Coronary artery (tissue), 2 donors: ENCODE results near the gene CDK7.

Experiments used
- DNase-seq: peaks from one replicate; pipeline ENCODE4 v3.0.0-alpha.2; 2017; ENCODE audit warnings: low spot score
- H3K27ac ChIP-seq, 2 donors: fragments of 200-600 bp; sonication (generic); one replicate each; pipeline ENCODE4 v1.5.1; 2016 to 2019
- H3K4me3 ChIP-seq: fragments of 200-600 bp; sonication (generic); 2 replicates; pipeline ENCODE4 v1.5.1; 2016; ENCODE audit warnings: mild to moderate bottlenecking, moderate library complexity
- CTCF ChIP-seq: fragments of 200-600 bp; sonication (generic); IDR thresholded peaks from one replicate; pipeline ENCODE4 v1.5.1; 2019; ENCODE audit warnings: antibody characterized with exemption

CDK7 gene

GRCh38 chr5:69276422-69277174 lies 41.9 kb downstream of the CDK7 start:
- H3K4me3 ChIP-seq = no peak overlapping the region
- H3K27ac ChIP-seq = no peak overlapping the region
- DNase-seq = no peak
- TF ChIP-seq CTCF = no peak

- TF ChIP-seq CTCF = no peak
- H3K27ac ChIP-seq = no peak overlapping the region
- H3K4me3 ChIP-seq = no peak overlapping the region
- DNase-seq = no peak
Observed at GRCh38 chr5:69279517-69279916, 44.8 kb downstream of the CDK7 start.

GRCh38 chr5:69281114-69281513 lies 46.4 kb downstream of the CDK7 start:
- no peak overlapping the region for H3K4me3 ChIP-seq
- no peak for TF ChIP-seq CTCF
- DNase-seq = no peak
- H3K27ac ChIP-seq = no peak overlapping the region

- no peak for TF ChIP-seq CTCF
- H3K4me3 ChIP-seq = no peak overlapping the region
Observed at GRCh38 chr5:69284203-69284602, 49.5 kb downstream of the CDK7 start.

GRCh38 chr5:69285448-69286116 lies 50.9 kb downstream of the CDK7 start:
- no peak for TF ChIP-seq CTCF
- no peak for DNase-seq
- H3K27ac ChIP-seq = no peak overlapping the region
- H3K4me3 ChIP-seq = no peak overlapping the region

More at GRCh38 chr5:69284203-69284602, 49.5 kb downstream of the CDK7 start:
- H3K27ac ChIP-seq = no peak overlapping the region
- no peak for DNase-seq

- DNase-seq = no peak
- Histone ChIP-seq H3K4me3 (no peak overlapping the region), H3K27ac (no peak overlapping the region)
- no peak for TF ChIP-seq CTCF
Observed at GRCh38 chr5:69288069-69288468, 53.4 kb downstream of the CDK7 start.

GRCh38 chr5:69288688-69289087 lies 54.0 kb downstream of the CDK7 start:
- H3K4me3 ChIP-seq = no peak overlapping the region
- H3K27ac ChIP-seq = no peak overlapping the region
- no peak for TF ChIP-seq CTCF
- no peak for DNase-seq
